ENCODE data around the gene ST6GALNAC5. TPM values are rescaled to one million over a fixed set of nuclear protein-coding genes. Genes with fewer than 3 reads are reported as not detected.
A peak's percentile ranks its signal among the peaks of the same experiment; 100 is the strongest.

Gene ST6GALNAC5
- total RNA-seq, 2 donors from 2014 or later: 9.1 to 9.4 TPM

- no peak overlapping the region for H3K27ac ChIP-seq (ENCODE audit: low read depth, low read length)
- peaks cover 4% of the 10 kb centered on the region for H3K27me3 Mint-ChIP-seq (ENCODE audit: insufficient read depth)
- no peaks in the 10 kb centered on the region for H3K9me3 ChIP-seq (ENCODE audit: control insufficient read depth, low read length)
- TF ChIP-seq CTCF (conservative IDR thresholded peaks at IDR 0.05): no peak
- H3K27ac Mint-ChIP-seq: no peak overlapping the region
- DNase-seq: peak; percentile 78
- no peaks in the 10 kb centered on the region for H3K27me3 ChIP-seq (ENCODE audit: control insufficient read depth, insufficient read depth, low read length, poor library complexity, severe bottlenecking)
- peaks cover 25% of the 10 kb centered on the region for H3K4me1 Mint-ChIP-seq
- H3K9me3 Mint-ChIP-seq: no peaks in the 10 kb centered on the region
- H3K4me3 ChIP-seq (ENCODE audit: low read length): no peak overlapping the region
- no peaks in the 10 kb centered on the region for H3K36me3 ChIP-seq (ENCODE audit: control insufficient read depth, insufficient read depth, low read length)
- H3K36me3 Mint-ChIP-seq (ENCODE audit: low read depth): no peaks in the 10 kb centered on the region
- H3K9ac ChIP-seq (ENCODE audit: extremely low read depth, low read length, poor library complexity, severe bottlenecking): no peak overlapping the region
- H3K4me3 Mint-ChIP-seq: no peak overlapping the region
- H3K4me1 ChIP-seq (ENCODE audit: control insufficient read depth, insufficient read depth, low read length): no peaks in the 10 kb centered on the region
- WGBS, 2 experiments (ENCODE audit: insufficient coverage in 1 of 2, insufficient read length in 1 of 2): 84 to 90% methylated on average over 4 of the region's 4 CpGs
Observed at GRCh38 chr1:77024500-77024899, 157.2 kb downstream of the ST6GALNAC5 start.

GRCh38 chr1:77025599-77025998 is 158.3 kb downstream of the ST6GALNAC5 start:
- Histone ChIP-seq H3K36me3 (ENCODE audit: control insufficient read depth, insufficient read depth, low read length) (no peaks in the 10 kb centered on the region), H3K9me3 (ENCODE audit: control insufficient read depth, low read length) (no peaks in the 10 kb centered on the region), H3K4me3 (ENCODE audit: low read length) (no peak overlapping the region), H3K27ac (ENCODE audit: low read depth, low read length) (no peak overlapping the region), H3K4me1 (ENCODE audit: control insufficient read depth, insufficient read depth, low read length) (no peaks in the 10 kb centered on the region), H3K27me3 (ENCODE audit: control insufficient read depth, insufficient read depth, low read length, poor library complexity, severe bottlenecking) (no peaks in the 10 kb centered on the region), H3K9ac (ENCODE audit: extremely low read depth, low read length, poor library complexity, severe bottlenecking) (no peak overlapping the region)
- peaks cover 28% of the 10 kb centered on the region for H3K4me1 Mint-ChIP-seq
- no peak overlapping the region for H3K27ac Mint-ChIP-seq
- no peaks in the 10 kb centered on the region for H3K9me3 Mint-ChIP-seq
- TF ChIP-seq CTCF (conservative IDR thresholded peaks at IDR 0.05): no peak
- 83 to 89% methylated on average over 3 to 5 of the region's 5 CpGs for WGBS, 2 experiments (ENCODE audit: insufficient coverage in 1 of 2, insufficient read length in 1 of 2)
- DNase-seq: no peak
- no peak overlapping the region for H3K4me3 Mint-ChIP-seq
- H3K27me3 Mint-ChIP-seq (ENCODE audit: insufficient read depth): peaks cover 4% of the 10 kb centered on the region
- no peaks in the 10 kb centered on the region for H3K36me3 Mint-ChIP-seq (ENCODE audit: low read depth)

GRCh38 chr1:77026135-77026534 is 158.9 kb downstream of the ST6GALNAC5 start:
- Mint-ChIP-seq H3K4me1 (peaks cover 33% of the 10 kb centered on the region), H3K27me3 (ENCODE audit: insufficient read depth) (peaks cover 4% of the 10 kb centered on the region), H3K36me3 (ENCODE audit: low read depth) (no peaks in the 10 kb centered on the region), H3K9me3 (no peaks in the 10 kb centered on the region), H3K4me3 (no peak overlapping the region), H3K27ac (no peak overlapping the region)
- 88% methylated on average over 2 of the region's 2 CpGs; no CpG with 5 or more reads in 1 of the 2 experiments for WGBS, 2 experiments (ENCODE audit: insufficient coverage in 1 of 2, insufficient read length in 1 of 2)
- Histone ChIP-seq H3K36me3 (ENCODE audit: control insufficient read depth, insufficient read depth, low read length) (no peaks in the 10 kb centered on the region), H3K9me3 (ENCODE audit: control insufficient read depth, low read length) (no peaks in the 10 kb centered on the region), H3K27ac (ENCODE audit: low read depth, low read length) (no peak overlapping the region), H3K4me3 (ENCODE audit: low read length) (no peak overlapping the region), H3K4me1 (ENCODE audit: control insufficient read depth, insufficient read depth, low read length) (no peaks in the 10 kb centered on the region), H3K9ac (ENCODE audit: extremely low read depth, low read length, poor library complexity, severe bottlenecking) (no peak overlapping the region), H3K27me3 (ENCODE audit: control insufficient read depth, insufficient read depth, low read length, poor library complexity, severe bottlenecking) (no peaks in the 10 kb centered on the region)
- no peak for TF ChIP-seq CTCF (conservative IDR thresholded peaks at IDR 0.05)
- no peak for DNase-seq
